ENCODE data around the gene GABRR2.

- TF ChIP-seq CTCF (IDR thresholded peaks at IDR 0.05) (peak; percentile 56), EZH2 (IDR thresholded peaks at IDR 0.05) (no peak)
Measured at GRCh38 chr6:89242574-89243330, 72.3 kb downstream of the GABRR2 start.

Measured in neural progenitor cell (in vitro differentiated cells).